ENCODE measurements around the gene MRE11. TPM values are rescaled to one million over a fixed set of nuclear protein-coding genes. Genes with fewer than 3 reads are reported as not detected.
"Not testable (repeated sequence)": the region's sequence is repeated elsewhere in the genome, so short reads cannot be mapped to it uniquely, and the experiment has no call there.

The MRE11 gene
- total RNA-seq, 4 donors from 2014 or later, result 11.7 to 25.3 (median 13.4) TPM

GRCh38 chr11:94513091-94513490 is 19.4 kb upstream of the MRE11 start:
- H3K4me3 ChIP-seq (ENCODE audit: low read depth, poor library complexity, severe bottlenecking), result no peak overlapping the region
- intact Hi-C loops (cut with DNase I; ENCODE audit: low total_unique reads), result loop anchor here (10.0 kb wide), 1 partner anchor 618 kb away; no protein-coding TSS in a partner anchor
- no peak for DNase-seq (ENCODE audit: low spot score in 2 of 2)
- TF ChIP-seq CTCF (IDR thresholded peaks at IDR 0.05), result no peak
- TF ChIP-seq POLR2A (IDR thresholded peaks at IDR 0.05), result no peak
- WGBS, 2 donors, result 46 to 47% methylated on average over 2 of the region's 2 CpGs

GRCh38 chr11:94511932-94512781 is 18.5 kb upstream of the MRE11 start, which contains the start of gene C11orf97:
Gene C11orf97 (plus strand): TSS chr11:94512461. CDS start chr11:94512529, 68 bp downstream.
- intact Hi-C loops (cut with DNase I; ENCODE audit: low total_unique reads), result loop anchor here (10.0 kb wide), 1 partner anchor 617 kb away; no protein-coding TSS in a partner anchor
- no peak for TF ChIP-seq CTCF (IDR thresholded peaks at IDR 0.05)
- TF ChIP-seq POLR2A (IDR thresholded peaks at IDR 0.05), result no peak
- 21 to 26% methylated on average over 42 to 49 of the region's 53 CpGs for WGBS, 2 donors
- DNase-seq (ENCODE audit: low spot score in 2 of 2), result no peak
- H3K4me3 ChIP-seq (ENCODE audit: low read depth, poor library complexity, severe bottlenecking), result peak within 1 kb of the TSS; percentile 10

GRCh38 chr11:94507485-94507884 is 13.8 kb upstream of the MRE11 start:
- no peak for DNase-seq (ENCODE audit: low spot score in 2 of 2)
- intact Hi-C loops (cut with DNase I; ENCODE audit: low total_unique reads), result no loop called here
- no peak for TF ChIP-seq CTCF (IDR thresholded peaks at IDR 0.05)
- TF ChIP-seq POLR2A (IDR thresholded peaks at IDR 0.05), result no peak
- WGBS, 2 donors, result 37 to 57% methylated on average over 4 of the region's 4 CpGs
- H3K4me3 ChIP-seq (ENCODE audit: low read depth, poor library complexity, severe bottlenecking), result no peak overlapping the region

- 89 to 90% methylated on average over 5 of the region's 5 CpGs for WGBS, 2 donors
- intact Hi-C loops (cut with DNase I; ENCODE audit: low total_unique reads); DNase-seq (ENCODE audit: low spot score in 2 of 2); H3K4me3 ChIP-seq (ENCODE audit: low read depth, poor library complexity, severe bottlenecking): not testable (repeated sequence)
Observed at GRCh38 chr11:94506513-94506912, 12.9 kb upstream of the MRE11 start.

- intact Hi-C loops (cut with DNase I; ENCODE audit: low total_unique reads), result no loop called here
- TF ChIP-seq POLR2A (IDR thresholded peaks at IDR 0.05) (no peak), CTCF (IDR thresholded peaks at IDR 0.05) (no peak)
- WGBS, 2 donors, result 7 to 23% methylated on average over 3 of the region's 3 CpGs
- DNase-seq (ENCODE audit: low spot score in 2 of 2), result no peak
- H3K4me3 ChIP-seq (ENCODE audit: low read depth, poor library complexity, severe bottlenecking), result no peak overlapping the region
Observed at GRCh38 chr11:94504689-94505293, 11.1 kb upstream of the MRE11 start.

- no peak overlapping the region for H3K4me3 ChIP-seq (ENCODE audit: low read depth, poor library complexity, severe bottlenecking)
- intact Hi-C loops (cut with DNase I; ENCODE audit: low total_unique reads), result no loop called here
- 68 to 78% methylated on average over 2 of the region's 2 CpGs for WGBS, 2 donors
- DNase-seq (ENCODE audit: low spot score in 2 of 2), result no peak
- TF ChIP-seq CTCF (IDR thresholded peaks at IDR 0.05) (no peak), POLR2A (IDR thresholded peaks at IDR 0.05) (no peak)
Observed at GRCh38 chr11:94501522-94501921, 7.9 kb upstream of the MRE11 start.
